ENCODE results near the gene SRMS.

- TF ChIP-seq KMT2B (CRISPR knock-in tag; IDR thresholded peaks at IDR 0.05) = no peak
- no peak for TF ChIP-seq ELF3 (CRISPR knock-in tag; IDR thresholded peaks at IDR 0.05)
- TF ChIP-seq USF2 (IDR thresholded peaks at IDR 0.05; ENCODE audit: low read depth, low read length) = no peak
- TF ChIP-seq USF2 (CRISPR knock-in tag; IDR thresholded peaks at IDR 0.05; ENCODE audit: borderline replicate concordance) = no peak
- no peak for TF ChIP-seq MLX (CRISPR knock-in tag; IDR thresholded peaks at IDR 0.05)
- no peak for TF ChIP-seq ZNF33B (CRISPR knock-in tag; IDR thresholded peaks at IDR 0.05)
- TF ChIP-seq HNRNPK (IDR thresholded peaks at IDR 0.05; ENCODE audit: low read depth, low read length, poor library complexity, severe bottlenecking) = no peak
- TF ChIP-seq ZBTB49 (CRISPR knock-in tag; IDR thresholded peaks at IDR 0.05; ENCODE audit: borderline replicate concordance) = no peak
These were observed 31.6 kb upstream of the SRMS start for GRCh38 chr20:63579017-63579694.
